Activated B cell treated with CpG ODN at 0.5 μM for 24 hours (primary cell): ENCODE results near the gene PRICKLE3. TPM values are rescaled to one million over a fixed set of nuclear protein-coding genes. Genes with fewer than 3 reads are reported as not detected.
A peak's percentile ranks its signal among the peaks of the same experiment; 100 is the strongest.
"Not testable (repeated sequence)": the region's sequence is repeated elsewhere in the genome, so short reads cannot be mapped to it uniquely, and the experiment has no call there.

Experiments
- ATAC-seq: fragments of 200-7000 bp; cut with Tn5 transposase; one replicate; pipeline ENCODE4 v1.10.0; 2021; ENCODE audit warnings: low read depth, mild to moderate bottlenecking, moderate library complexity
- CTCF ChIA-PET: fragments of 350-600 bp; sonication (Branson Sonifier 250); formaldehyde crosslinking; loops from one replicate; lab custom pipeline; 2021; ENCODE audit warnings: antibody characterized with exemption; lab: Charles Lee
- POLR2A ChIA-PET: fragments of 350-600 bp; sonication (Branson Sonifier 250); formaldehyde crosslinking; loops from one replicate; lab custom pipeline; 2021; ENCODE audit warnings: antibody characterized with exemption; lab: Charles Lee
- DNase-seq: peaks from one replicate; pipeline ENCODE4 v3.0.0; 2022
- H3K27ac Mint-ChIP-seq: one replicate; pipeline ENCODE4 v1.8.0; 2020; ENCODE audit warnings: mixed read lengths
- H3K27me3 Mint-ChIP-seq: one replicate; pipeline ENCODE4 v1.8.0; 2021; ENCODE audit warnings: mixed read lengths
- H3K36me3 Mint-ChIP-seq: one replicate; pipeline ENCODE4 v1.8.0; 2021; ENCODE audit warnings: low read depth, mixed read lengths
- H3K4me1 Mint-ChIP-seq: one replicate; pipeline ENCODE4 v1.8.0; 2021; ENCODE audit warnings: mixed read lengths
- H3K4me3 Mint-ChIP-seq: one replicate; pipeline ENCODE4 v1.8.0; 2020; ENCODE audit warnings: mild to moderate bottlenecking, mixed read lengths
- H3K9me3 Mint-ChIP-seq: one replicate; pipeline ENCODE4 v1.8.0; 2020; ENCODE audit warnings: mixed read lengths
- intact Hi-C: fragments of 100-400 bp; cut with micrococcal nuclease; formaldehyde crosslinking; loops from one replicate; pipeline ENCODE4 v1.15.1; 2024
- total RNA-seq: library from RNA; stranded (reverse); gene quantifications from 2 replicates; pipeline ENCODE4 v1.2.3, GENCODE V29; 2022
- TF ChIP-seq, protein P1 (sequence below): fragments of 200-600 bp; IDR thresholded peaks from one replicate; pipeline ENCODE4 v1.8.0; 2022; ENCODE audit warnings: antibody characterized with exemption, mild to moderate bottlenecking

PRICKLE3 gene
- total RNA-seq, 1 donor from 2014 or later: 11.8 TPM

DNA sequence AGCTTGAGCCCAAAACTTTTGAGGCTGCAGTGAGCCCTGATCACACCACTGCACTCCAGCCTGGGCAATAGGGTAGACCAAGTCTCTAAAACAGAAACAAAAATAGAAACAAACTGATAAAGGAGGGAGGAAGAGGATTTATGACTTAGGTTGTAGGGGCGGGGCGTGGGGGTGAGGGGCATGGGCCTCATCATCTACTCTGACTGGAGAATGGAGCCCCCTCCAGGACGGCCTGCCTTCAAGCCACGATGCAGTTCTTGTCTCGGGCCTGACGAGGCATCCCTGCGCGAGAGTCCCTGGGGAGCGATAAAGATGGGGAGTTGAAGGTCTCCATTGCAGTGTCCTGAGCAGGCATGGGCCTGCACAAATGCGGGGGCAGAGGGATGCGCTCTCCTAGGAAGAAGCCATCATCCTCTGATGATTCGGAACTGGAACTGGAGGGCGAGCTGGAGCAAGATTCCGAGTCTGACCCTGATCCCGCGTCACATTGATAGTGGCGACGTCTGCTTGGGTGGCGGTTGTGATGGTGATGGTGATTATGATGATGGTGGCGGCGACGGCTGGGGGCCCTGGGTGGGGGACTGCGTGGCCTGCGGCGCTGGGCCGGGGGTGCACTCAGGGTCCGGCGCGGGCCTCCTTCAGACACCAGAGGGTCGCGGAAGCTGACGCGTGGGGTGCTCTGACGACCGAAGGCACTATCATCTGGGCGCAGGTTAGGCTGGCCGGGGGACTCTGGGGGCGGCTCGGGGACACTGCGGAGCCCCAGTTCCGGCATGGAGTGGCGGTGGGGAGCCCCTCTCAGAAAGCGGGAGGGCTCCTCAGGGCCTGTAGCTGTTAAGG, 10.5 kb downstream of the PRICKLE3 start:
- intact Hi-C loops: no loop called here
- Mint-ChIP-seq H3K4me1 (peaks cover 26% of the 10 kb centered on the region), H3K36me3 (peaks cover 52% of the 10 kb centered on the region), H3K27ac (peak overlapping the region; percentile 72), H3K4me3 (no peak overlapping the region), H3K27me3 (no peaks in the 10 kb centered on the region), H3K9me3 (no peaks in the 10 kb centered on the region)
- POLR2A ChIA-PET: interaction anchor here (0.6 kb wide), 1 partner anchor 19 kb away, joined by 5 read pairs; no protein-coding TSS in a partner anchor
- TF ChIP-seq, protein P1, sequence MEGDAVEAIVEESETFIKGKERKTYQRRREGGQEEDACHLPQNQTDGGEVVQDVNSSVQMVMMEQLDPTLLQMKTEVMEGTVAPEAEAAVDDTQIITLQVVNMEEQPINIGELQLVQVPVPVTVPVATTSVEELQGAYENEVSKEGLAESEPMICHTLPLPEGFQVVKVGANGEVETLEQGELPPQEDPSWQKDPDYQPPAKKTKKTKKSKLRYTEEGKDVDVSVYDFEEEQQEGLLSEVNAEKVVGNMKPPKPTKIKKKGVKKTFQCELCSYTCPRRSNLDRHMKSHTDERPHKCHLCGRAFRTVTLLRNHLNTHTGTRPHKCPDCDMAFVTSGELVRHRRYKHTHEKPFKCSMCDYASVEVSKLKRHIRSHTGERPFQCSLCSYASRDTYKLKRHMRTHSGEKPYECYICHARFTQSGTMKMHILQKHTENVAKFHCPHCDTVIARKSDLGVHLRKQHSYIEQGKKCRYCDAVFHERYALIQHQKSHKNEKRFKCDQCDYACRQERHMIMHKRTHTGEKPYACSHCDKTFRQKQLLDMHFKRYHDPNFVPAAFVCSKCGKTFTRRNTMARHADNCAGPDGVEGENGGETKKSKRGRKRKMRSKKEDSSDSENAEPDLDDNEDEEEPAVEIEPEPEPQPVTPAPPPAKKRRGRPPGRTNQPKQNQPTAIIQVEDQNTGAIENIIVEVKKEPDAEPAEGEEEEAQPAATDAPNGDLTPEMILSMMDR: no peak
- CTCF ChIA-PET: no interaction called here
- DNase-seq (no peak), ATAC-seq (no peak)

DNA sequence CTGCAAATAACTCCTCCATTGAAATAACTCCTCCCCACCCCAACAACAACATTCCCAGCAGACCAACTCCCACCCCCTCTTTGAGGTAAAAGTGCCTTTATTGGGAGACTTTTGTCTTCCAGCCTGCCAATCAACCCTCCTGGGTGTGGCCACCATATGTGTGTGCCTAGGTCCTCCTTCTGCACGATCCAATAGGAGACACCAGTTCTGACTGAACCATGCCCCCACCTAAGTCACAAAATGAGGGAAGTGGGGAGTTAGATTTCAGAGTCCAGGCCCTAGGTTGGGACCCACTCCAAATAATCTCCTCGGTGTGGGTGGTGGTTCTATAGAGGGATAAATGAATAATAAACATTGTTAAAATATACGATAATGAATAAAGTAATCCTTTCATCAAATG, 11.4 kb downstream of the PRICKLE3 start:
- intact Hi-C loops: loop anchor here (5.0 kb wide), 1 partner anchor 172 kb away; the partner anchor contains the start of gene GRIPAP1
- ChIA-PET CTCF (no interaction called here), POLR2A (no interaction called here)
- TF ChIP-seq, protein P1: no peak
- H3K27me3 Mint-ChIP-seq: no peaks in the 10 kb centered on the region
- ATAC-seq: no peak
- peaks cover 46% of the 10 kb centered on the region for H3K36me3 Mint-ChIP-seq
- no peak for DNase-seq
- peak overlapping the region; percentile 35 for H3K27ac Mint-ChIP-seq
- H3K4me3 Mint-ChIP-seq: no peak overlapping the region
- no peaks in the 10 kb centered on the region for H3K9me3 Mint-ChIP-seq
- H3K4me1 Mint-ChIP-seq: peaks cover 26% of the 10 kb centered on the region

DNA sequence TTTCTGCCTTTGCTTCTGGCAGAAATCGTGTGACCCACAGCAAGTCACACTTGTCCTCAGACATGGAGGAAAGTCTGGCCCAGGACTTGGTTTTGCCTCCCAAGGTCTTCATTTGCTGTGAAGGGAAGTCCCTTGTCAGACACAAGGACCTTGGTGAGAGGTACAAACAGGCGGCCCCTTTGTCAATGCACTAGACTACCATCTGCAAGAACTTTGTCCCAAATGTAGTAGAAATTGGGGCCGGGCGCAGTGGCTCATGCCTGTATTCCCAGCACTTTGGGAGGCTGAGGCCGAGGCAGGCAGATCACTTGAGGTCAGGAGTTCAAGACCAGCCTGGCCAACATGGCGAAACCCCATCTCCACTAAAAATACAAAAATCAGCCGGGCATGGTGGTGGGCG, 12.6 kb downstream of the PRICKLE3 start:
- Mint-ChIP-seq H3K36me3 (peaks cover 36% of the 10 kb centered on the region), H3K4me1 (peaks cover 31% of the 10 kb centered on the region)
- H3K4me3 Mint-ChIP-seq, POLR2A ChIA-PET, H3K9me3 Mint-ChIP-seq, H3K27me3 Mint-ChIP-seq, CTCF ChIA-PET, ATAC-seq, H3K27ac Mint-ChIP-seq, DNase-seq: not testable (repeated sequence)
- intact Hi-C loops: loop anchor here (5.0 kb wide), 1 partner anchor 171 kb away; the partner anchor contains the start of gene GRIPAP1

- Mint-ChIP-seq H3K36me3 (peaks cover 29% of the 10 kb centered on the region), H3K27ac (peak overlapping the region; percentile 84), H3K9me3 (no peaks in the 10 kb centered on the region), H3K4me3 (peak overlapping the region; percentile 89), H3K27me3 (no peaks in the 10 kb centered on the region), H3K4me1 (peaks cover 37% of the 10 kb centered on the region)
- peak; percentile 57 for DNase-seq
- ChIA-PET POLR2A (interaction anchor here (0.6 to 1.7 kb wide), 9 partner anchors 9 to 338 kb away, joined by 3 to 8 read pairs (median 4); partner anchors contain the start of genes GRIPAP1 and WDR45), CTCF (no interaction called here)
- peak; percentile 67 for ATAC-seq
- intact Hi-C loops: loop anchor here (1.0 to 5.0 kb wide), 5 partner anchors 8 to 170 kb away; partner anchors contain the start of genes GRIPAP1 and PRICKLE3
- TF ChIP-seq, protein P1: no peak
These were observed 13.8 kb downstream of the PRICKLE3 start for GRCh38 chrX:49172280-49172780.

- intact Hi-C loops: loop anchor here (1.0 to 5.0 kb wide), 5 partner anchors 8 to 170 kb away; partner anchors contain the start of genes GRIPAP1 and PRICKLE3
- Mint-ChIP-seq H3K4me1 (peaks cover 39% of the 10 kb centered on the region), H3K27ac (peak within 1 kb of the TSS; percentile 84), H3K4me3 (peak within 1 kb of the TSS; percentile 89), H3K9me3 (no peaks in the 10 kb centered on the region), H3K27me3 (no peaks in the 10 kb centered on the region), H3K36me3 (peaks cover 28% of the 10 kb centered on the region)
- POLR2A ChIA-PET: interaction anchor here (0.7 to 1.7 kb wide), 10 partner anchors 7 to 169 kb away, joined by 3 to 9 read pairs (median 6); partner anchors contain the start of genes GRIPAP1 and WDR45
- CTCF ChIA-PET: no interaction called here
- TF ChIP-seq, protein P1: no peak
- ATAC-seq (peak; percentile 52), DNase-seq (peak; percentile 59)
These were observed 14.4 kb downstream of the PRICKLE3 start, which contains the start of gene PLP2 for GRCh38 chrX:49171752-49172279. PLP2 (plus strand) TSS chrX:49171898; CDS start chrX:49172001, 103 bp downstream.
